IPS DF 4.7 (cell line): ENCODE measurements around the gene SRM.
A peak's percentile ranks its signal among the peaks of the same experiment; 100 is the strongest.
"Not testable (repeated sequence)": the region's sequence is repeated elsewhere in the genome, so short reads cannot be mapped to it uniquely, and the experiment has no call there.

Source experiments
- DNase-seq: peaks from one replicate; pipeline ENCODE4 v3.0.0-alpha.2; 2013; ENCODE audit warnings: low spot score; ENCODE audit errors: extremely low read depth

Gene SRM

DNA sequence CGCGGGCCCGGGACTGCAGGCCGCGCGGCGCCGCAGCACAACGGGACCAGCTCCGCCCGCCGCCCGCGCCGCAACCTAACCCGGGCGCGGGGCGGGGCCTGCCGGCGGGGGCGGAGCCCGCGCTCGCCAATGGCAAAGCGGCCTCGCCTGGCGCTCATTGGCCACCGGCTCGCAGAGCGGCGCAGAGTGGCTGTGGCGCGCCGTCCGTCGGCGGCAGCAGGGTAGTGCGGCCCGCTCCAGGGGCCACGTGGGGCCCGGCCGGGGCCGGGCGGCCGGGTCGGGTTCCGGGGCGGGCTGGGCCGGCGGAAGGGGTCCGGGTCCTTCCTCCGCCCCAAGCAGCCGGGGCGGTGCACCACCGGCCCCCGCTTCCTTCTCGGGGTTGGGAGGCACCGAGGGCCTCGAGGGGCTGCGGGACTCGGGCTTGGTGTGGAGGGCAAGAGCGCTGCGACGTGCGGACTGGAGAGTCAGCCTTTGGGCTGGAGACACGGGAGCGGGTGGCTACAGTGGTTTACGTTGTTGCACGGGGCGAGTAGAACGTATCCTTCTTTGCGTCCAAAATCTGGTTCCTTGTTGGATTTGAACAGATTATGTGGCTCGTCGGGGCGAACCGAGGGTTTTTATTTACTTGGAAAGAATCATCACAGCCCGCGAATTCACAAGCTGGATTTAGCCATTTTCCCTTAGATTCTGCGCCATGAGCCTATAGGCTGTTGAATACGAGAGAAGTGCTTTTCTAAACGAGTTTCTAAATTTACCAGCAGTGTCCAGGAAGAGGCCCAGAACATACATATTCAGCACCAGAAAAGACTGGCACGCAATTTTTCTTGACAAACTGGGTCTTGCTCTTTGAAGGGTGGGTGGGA lies at the start of gene SRM:
TSS of gene SRM (minus strand) at position 51 of the 863 bp plus-strand sequence. CDS start 75 bp downstream, outside the sequence.
- DNase-seq, result no peak

- DNase-seq, result no peak
These were observed 49.4 kb upstream of the SRM start for GRCh38 chr1:11109047-11109760.

- DNase-seq, result no peak
These were observed 47.8 kb upstream of the SRM start for GRCh38 chr1:11107599-11107998.

DNA sequence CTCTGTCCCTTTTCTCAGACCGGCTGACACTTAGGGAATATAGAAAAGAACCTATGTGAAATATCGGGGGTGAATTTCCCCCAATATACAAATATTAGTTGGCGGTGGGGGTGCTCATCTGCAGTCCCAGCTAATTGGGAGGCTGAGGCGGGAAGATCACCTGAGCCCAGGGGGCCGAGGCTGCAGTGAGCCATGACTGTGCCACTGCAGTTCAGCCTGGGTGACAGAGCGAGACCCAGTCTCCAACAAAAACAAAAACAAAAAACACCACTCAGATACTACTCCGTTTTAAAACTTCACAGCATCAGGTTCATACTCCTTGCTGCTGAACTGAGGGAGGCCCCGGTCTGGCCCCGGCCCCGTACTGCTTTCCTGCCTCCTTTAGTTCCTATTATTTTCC lies 45.8 kb upstream of the SRM start:
- no peak for DNase-seq

GRCh38 chr1:11101347-11101746 lies 41.5 kb upstream of the SRM start:
- DNase-seq, result no peak

- DNase-seq, result not testable (repeated sequence)
These were observed 41.0 kb upstream of the SRM start for GRCh38 chr1:11100806-11101205.

DNA sequence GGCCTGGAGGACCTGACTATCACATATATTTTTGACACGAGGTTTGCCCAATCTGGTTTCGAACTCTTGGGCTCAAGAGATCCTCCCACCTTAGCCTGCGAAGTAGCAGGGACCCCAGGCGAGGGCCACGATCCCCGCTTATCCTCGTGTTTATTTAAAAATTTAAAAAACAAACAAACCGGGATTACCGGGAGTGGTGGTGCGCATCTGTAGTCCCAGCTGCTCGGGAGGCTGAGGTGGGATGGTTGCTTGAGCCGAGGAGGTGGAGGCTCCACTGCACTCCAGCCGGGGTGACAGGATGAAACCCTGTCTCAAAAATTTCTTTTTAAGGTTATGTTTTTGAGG lies 40.3 kb upstream of the SRM start:
- no peak for DNase-seq

- peak; percentile 46 for DNase-seq
These were observed 39.7 kb upstream of the SRM start, which contains the start of gene EXOSC10 for GRCh38 chr1:11099310-11100148. TSS of gene EXOSC10 (minus strand) at chr1:11099869. CDS start at chr1:11099831, 38 bp downstream.

- no peak for DNase-seq
These were observed 39.1 kb upstream of the SRM start for GRCh38 chr1:11098931-11099309.

- not testable (repeated sequence) for DNase-seq
These were observed 24.0 kb upstream of the SRM start for GRCh38 chr1:11083784-11084183.

DNA sequence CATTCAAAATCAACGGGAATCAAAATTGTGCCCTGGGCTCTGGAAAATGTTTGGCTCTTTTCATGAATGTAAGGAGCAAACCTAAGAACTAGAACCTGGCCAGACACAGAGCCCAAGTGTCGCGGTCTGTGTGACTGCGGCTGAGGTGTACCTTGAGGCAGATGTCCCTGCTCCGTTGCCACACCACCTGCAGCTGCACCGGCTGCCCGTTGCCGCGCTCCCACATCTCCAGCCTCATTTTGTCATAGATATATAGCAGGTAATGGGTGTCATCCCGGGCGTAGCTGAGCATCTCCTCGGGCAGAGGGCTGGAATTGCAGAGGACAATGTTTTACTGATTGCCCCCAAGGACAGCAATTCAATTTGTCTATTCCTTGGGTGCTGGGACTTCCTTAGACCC lies 21.1 kb upstream of the SRM start:
- DNase-seq, result no peak

- DNase-seq, result no peak
These were observed 18.8 kb upstream of the SRM start for GRCh38 chr1:11078631-11079030.

GRCh38 chr1:11073398-11073797 lies 13.6 kb upstream of the SRM start:
- DNase-seq, result not testable (repeated sequence)

- DNase-seq, result no peak
These were observed 12.5 kb upstream of the SRM start for GRCh38 chr1:11072216-11072917.

DNA sequence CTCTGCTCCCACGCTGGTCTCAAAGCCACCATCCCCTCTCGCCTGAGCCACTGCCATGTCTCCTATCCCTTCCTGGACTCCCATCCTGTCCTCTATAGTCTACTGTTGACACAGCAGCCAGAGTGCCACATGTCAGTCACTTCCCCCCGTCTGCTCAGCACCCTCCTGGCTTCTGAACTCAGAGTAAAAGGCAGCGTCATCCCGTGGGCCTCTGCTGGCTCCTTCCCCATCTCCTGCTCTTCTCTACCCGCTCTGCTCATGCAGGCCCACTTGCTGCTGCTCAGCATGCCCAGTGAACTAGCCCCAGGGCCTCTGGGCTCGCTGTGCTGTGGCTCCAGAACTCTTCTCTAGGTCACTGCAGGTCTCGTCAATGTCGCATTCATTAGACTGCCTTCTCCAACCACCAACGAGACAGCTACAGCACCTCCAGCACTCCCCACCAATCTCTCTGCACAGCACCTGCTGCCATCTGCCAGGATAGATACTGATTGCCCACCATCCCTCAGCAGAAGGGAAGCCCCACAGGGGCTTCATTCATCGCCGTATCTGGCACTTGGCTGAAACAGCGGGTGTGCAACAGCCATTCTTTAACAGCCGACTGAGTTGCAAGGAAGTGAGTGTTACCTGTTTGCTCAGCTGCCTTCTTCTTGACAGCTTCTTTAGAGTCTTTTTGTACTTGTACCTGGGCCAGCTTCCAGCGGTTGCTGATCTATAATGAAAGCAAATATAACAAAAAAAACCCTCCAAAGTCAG lies 11.8 kb upstream of the SRM start:
- no peak for DNase-seq

- DNase-seq, result no peak
These were observed 11.1 kb upstream of the SRM start for GRCh38 chr1:11070876-11071275.

DNA sequence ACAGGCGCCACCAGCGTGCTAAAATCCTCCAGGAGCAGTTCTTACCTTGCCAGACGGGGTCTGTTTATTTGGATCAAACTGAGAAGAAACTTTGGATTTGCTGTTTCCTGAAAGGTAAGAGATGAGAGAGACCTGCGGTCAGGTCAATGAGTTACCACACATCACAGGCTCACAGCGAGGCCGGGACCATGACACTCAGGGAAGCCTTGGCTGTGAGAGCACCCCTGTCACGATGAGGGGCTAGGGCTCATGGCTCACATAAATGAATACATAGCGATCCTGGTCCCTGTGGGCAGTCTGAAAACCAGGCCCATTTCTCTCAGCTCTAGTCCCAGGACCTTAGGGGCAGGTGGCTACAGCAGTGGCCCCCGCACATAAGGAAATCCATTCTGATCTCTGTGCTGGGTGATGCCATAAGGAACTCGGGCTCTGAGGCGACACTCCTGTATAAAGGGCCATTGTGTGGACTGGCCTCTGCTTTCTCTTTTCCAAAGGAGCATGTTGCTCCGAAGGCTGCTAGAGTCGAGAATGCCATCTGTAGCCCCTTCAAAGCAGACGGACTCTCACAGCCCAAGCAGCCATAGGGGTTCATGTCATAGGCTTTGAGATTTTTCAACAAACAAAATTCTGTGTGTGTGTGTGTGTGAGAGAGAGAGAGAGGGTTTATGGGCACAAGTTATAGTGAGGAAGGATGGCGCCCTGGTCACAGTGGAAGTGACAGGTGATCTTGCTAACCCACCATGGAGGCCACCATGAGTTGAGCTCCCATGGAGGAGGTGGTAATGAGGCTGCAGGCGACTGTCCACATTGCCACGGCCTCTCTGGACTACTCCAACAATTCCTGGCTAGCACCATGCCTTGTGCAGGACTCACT lies 9.0 kb upstream of the SRM start:
- DNase-seq, result no peak

- no peak for DNase-seq
These were observed 8.1 kb upstream of the SRM start for GRCh38 chr1:11067716-11068599.
